GM12801 (cell line): ENCODE results near the gene TBCC.

ENCODE experiments used
- TF ChIP-seq, protein P1 (sequence below): IDR thresholded peaks from one replicate; pipeline ENCODE4 v1.5.1; 2011; ENCODE audit warnings: control low read depth; ENCODE audit not compliant: insufficient read length; ENCODE audit errors: extremely low read depth

Gene TBCC, protein sequence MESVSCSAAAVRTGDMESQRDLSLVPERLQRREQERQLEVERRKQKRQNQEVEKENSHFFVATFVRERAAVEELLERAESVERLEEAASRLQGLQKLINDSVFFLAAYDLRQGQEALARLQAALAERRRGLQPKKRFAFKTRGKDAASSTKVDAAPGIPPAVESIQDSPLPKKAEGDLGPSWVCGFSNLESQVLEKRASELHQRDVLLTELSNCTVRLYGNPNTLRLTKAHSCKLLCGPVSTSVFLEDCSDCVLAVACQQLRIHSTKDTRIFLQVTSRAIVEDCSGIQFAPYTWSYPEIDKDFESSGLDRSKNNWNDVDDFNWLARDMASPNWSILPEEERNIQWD

GRCh38 chr6:42745640-42746462 is at the start of gene TBCC:
TBCC (minus strand) TSS chr6:42746103; CDS start chr6:42746073, 30 bp downstream.
- TF ChIP-seq, protein P1, sequence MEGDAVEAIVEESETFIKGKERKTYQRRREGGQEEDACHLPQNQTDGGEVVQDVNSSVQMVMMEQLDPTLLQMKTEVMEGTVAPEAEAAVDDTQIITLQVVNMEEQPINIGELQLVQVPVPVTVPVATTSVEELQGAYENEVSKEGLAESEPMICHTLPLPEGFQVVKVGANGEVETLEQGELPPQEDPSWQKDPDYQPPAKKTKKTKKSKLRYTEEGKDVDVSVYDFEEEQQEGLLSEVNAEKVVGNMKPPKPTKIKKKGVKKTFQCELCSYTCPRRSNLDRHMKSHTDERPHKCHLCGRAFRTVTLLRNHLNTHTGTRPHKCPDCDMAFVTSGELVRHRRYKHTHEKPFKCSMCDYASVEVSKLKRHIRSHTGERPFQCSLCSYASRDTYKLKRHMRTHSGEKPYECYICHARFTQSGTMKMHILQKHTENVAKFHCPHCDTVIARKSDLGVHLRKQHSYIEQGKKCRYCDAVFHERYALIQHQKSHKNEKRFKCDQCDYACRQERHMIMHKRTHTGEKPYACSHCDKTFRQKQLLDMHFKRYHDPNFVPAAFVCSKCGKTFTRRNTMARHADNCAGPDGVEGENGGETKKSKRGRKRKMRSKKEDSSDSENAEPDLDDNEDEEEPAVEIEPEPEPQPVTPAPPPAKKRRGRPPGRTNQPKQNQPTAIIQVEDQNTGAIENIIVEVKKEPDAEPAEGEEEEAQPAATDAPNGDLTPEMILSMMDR, result no peak

- TF ChIP-seq, protein P1, result no peak
These were observed 49.7 kb upstream of the TBCC start for GRCh38 chr6:42795651-42796050.

- TF ChIP-seq, protein P1, result no peak
These were observed 45.9 kb upstream of the TBCC start for GRCh38 chr6:42791706-42792320.

- TF ChIP-seq, protein P1, result no peak
These were observed 44.8 kb upstream of the TBCC start for GRCh38 chr6:42790549-42791181.

GRCh38 chr6:42788671-42789070 is 42.8 kb upstream of the TBCC start:
- TF ChIP-seq, protein P1, result no peak

DNA sequence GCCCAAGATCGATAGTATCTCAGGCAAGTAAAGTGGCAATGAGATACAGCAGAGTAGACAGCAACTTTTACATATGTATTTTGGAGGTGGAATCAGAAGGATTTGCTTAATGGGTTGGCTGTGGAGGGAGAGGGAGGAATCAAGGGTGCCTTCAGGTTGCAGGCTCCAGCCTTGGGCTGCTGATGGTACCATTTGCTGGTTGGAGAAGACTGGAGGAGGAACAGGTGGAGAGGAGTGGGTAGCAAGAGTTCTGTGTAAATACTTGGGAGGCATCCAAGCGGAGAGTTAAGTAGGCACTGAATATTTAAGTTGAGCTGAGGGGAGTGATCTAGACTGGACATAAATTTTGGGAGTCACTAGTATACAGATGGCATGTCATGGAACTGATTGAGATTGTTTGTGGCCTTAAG is 41.2 kb upstream of the TBCC start:
- TF ChIP-seq, protein P1, result no peak
